Fibroblast of the conjunctiva (primary cell): ENCODE data around the gene PRG3.
"Not testable (repeated sequence)": the region's sequence is repeated elsewhere in the genome, so short reads cannot be mapped to it uniquely, and the experiment has no call there.

Experiments used
- DNase-seq: peaks from one replicate; pipeline ENCODE4 v3.0.0-alpha.2; 2010; ENCODE audit warnings: low read depth

PRG3 gene

GRCh38 chr11:57387289-57388030 lies 6.5 kb upstream of the PRG3 start:
- DNase-seq: no peak

DNA sequence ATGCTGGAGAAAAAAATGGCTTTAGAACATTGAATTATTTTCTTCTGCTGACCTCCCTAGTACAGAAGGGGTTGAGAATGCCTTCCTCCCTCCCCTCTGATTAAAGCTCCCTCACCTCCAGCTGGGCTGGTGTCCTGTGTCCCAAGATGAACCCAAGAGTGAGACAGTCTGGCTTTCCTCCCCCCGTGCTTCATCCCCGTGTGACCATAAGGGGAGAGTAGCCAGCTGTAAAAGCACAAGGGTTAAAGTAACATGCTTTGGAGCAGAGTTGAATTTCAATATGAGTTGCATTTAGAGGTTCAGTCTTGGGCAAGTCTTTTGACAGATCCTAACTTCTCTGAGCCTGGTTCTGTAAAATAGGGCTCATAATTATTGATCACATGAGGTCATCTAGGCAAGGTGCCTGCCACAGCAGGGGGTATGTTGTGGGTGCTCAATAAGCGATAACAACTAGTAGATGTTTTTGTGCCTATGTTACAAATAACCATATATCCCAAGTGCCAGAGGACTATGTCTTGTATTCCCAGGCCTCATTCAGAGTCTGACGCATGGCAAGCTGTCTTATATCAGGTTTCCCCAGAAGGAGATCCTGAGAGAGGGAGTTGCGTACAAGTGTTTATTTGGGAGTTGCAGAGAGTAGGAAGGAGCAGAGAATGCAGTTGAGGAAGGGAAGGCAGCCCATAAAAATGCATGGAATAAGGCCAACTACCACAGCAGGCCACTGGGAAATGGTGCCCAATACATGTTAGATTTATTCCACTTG lies 5.4 kb upstream of the PRG3 start:
- DNase-seq: no peak

GRCh38 chr11:57379732-57380131 lies 1.2 kb downstream of the PRG3 start:
- no peak for DNase-seq

GRCh38 chr11:57378186-57378585 lies 2.8 kb downstream of the PRG3 start:
- no peak for DNase-seq

DNA sequence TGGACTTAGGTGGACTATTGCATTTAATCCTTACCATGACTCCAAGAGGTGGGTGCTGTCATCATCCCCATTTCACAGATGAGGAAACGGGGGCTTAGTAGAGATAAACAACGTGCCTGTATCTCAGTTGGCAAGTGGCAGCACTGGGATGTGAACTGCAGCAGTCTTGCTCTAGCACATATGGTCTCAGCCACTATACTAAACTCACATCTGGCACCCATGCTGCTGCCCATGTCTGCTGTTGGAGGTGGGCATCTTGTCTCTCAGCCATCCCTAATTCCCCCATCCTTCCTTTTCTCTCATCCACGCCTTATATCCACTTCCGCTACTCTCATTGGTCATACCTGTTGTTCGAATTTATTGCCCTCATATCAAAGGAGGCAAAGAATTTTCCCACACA lies 3.8 kb downstream of the PRG3 start:
- no peak for DNase-seq

DNA sequence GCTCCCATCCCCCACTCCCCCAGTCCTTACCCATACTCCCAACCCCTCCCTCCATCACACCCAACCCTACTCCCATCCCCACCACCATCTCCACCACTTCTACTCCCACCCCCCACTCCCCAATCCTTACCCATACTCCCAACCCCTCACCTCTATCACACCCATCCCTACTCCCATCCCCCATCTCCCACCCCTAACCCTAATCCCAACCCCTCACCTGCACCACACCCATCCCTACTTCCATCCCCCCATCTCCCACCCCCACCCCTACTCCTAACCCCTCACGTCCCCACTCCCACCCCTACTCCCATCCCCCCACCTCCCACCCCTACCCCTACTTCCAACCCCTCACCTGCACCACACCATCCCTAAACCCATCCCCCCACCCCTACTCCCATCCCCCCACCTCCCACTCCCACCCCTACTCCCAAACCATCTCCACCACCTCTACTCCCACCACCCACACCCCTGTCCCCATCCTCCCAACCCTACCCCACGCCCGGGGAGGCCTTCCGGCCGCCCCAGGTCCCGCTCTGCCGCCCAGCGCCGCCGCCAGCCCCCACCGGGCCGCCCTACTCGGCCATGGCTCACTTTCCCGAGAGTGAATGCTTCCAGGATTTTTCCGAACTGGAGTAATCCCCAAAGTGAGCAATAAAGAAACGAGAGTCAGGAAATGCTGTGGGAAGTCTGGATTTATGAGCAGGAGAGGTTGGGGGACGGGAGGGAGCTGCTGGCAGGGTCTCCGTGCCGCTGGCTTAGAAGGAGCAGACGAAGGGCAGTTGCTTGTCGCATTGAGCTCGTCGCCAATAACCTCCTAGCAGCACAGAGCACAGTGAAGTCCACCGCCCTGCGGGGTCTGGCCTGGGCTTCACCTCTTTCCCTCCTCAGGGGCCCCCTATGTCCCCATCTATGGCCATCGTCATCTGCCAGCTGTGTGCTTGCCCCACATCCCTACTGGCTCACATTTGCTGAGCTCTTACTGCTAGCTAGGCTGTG lies 4.6 kb downstream of the PRG3 start:
- DNase-seq: no peak

DNA sequence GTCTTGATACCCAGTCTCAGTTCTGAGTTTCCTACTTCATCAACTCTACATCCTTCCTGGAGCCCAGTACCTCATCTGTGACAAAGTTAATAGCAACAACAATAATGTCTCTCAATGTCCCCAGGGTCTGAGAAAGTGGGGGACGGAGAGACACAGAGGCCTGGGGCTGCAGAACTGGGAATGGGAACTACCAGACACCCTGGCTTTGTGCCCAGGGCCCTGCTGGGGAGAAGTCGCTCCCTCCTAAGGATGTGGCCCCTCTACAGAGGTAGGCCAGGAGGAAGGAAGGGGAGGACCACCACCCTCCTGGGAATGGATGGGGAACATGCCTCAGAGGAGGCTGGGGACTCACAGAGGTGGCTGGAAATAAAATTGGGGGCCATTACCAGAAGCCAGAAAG lies 5.5 kb downstream of the PRG3 start:
- DNase-seq: no peak

- no peak for DNase-seq
These were observed 6.0 kb downstream of the PRG3 start for GRCh38 chr11:57374966-57375365.

GRCh38 chr11:57373146-57373545 lies 7.8 kb downstream of the PRG3 start:
- DNase-seq: no peak

DNA sequence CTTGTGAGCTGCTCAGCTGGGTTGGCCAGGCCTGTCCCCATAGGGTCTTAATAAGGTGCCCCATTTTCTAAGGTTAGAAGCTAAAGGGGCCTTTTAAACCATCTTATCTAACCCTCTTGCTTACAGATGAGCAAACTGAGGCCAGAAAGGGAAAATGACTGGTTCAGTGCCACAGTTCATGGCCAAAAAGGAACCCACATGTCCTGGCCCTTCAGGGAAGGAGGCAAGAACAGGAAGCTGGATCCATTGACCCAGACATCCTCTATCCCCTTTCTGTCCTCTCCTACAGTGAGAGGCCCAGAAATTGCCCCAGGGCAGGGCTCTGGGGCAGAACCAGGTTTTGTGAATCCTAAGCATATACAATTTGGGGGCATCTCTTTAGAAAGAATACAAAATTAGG lies 10.0 kb downstream of the PRG3 start:
- no peak for DNase-seq

GRCh38 chr11:57370251-57370650 lies 10.7 kb downstream of the PRG3 start:
- DNase-seq: no peak

DNA sequence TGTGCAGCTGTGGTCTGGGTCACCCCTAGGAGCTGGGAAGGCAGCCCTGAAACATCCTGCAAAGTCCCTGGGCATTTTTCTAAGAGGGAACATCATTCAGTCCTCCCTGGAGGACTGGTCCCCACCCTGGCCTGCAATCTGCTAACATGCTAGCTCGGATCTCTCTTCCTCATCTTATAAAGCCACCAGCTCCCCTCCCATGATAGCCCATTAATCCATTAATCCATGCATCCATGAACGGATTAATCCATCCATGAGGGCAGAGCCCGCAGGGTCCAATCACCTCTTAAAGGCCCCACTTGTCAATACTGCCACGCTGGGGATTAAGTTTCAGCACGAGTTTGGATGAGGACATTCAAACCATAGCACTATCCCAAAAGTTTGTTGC lies 12.1 kb downstream of the PRG3 start:
- no peak for DNase-seq

DNA sequence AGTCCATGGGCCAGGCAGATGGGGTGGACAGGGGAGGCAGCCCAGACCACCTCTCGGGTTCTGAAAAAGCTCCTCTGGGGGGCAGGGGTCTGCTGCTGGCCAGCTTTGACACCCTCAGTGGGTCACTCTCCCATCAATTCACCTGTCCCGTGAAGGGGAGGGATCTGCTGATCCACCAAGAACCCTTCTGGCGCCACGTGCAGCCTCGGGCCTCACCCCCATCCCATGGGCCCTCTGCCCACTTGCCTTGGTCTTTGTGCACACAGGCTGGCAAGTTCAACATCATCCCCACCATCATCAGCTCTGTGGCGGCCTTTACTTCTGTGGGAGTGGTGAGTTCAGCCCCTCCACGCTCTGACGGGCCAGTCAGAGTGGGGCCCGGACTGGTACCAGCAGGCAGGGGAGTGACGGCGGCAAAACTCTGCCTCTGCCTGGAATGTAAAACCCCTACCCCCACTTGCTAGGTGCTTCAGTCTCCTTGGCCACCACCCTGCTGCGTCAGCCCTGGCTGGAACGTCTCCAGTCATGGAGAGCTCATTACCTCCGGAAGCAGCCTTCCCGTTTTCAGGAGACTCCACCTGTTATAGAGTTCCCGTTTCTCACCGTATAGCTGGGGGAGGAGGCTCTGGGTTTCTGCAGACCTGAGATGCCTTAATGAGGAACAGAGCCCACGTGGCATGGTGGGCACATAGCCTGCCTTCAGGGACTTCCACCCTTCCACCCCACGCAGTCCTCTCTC lies 12.7 kb downstream of the PRG3 start:
- DNase-seq: no peak

GRCh38 chr11:57364851-57365660 lies 15.9 kb downstream of the PRG3 start:
- DNase-seq: no peak

GRCh38 chr11:57363131-57364080 lies 17.5 kb downstream of the PRG3 start:
- no peak for DNase-seq

- DNase-seq: no peak
These were observed 19.0 kb downstream of the PRG3 start for GRCh38 chr11:57361926-57362325.

GRCh38 chr11:57361420-57361819 lies 19.5 kb downstream of the PRG3 start:
- DNase-seq: not testable (repeated sequence)

GRCh38 chr11:57360991-57361390 lies 20.0 kb downstream of the PRG3 start:
- no peak for DNase-seq

DNA sequence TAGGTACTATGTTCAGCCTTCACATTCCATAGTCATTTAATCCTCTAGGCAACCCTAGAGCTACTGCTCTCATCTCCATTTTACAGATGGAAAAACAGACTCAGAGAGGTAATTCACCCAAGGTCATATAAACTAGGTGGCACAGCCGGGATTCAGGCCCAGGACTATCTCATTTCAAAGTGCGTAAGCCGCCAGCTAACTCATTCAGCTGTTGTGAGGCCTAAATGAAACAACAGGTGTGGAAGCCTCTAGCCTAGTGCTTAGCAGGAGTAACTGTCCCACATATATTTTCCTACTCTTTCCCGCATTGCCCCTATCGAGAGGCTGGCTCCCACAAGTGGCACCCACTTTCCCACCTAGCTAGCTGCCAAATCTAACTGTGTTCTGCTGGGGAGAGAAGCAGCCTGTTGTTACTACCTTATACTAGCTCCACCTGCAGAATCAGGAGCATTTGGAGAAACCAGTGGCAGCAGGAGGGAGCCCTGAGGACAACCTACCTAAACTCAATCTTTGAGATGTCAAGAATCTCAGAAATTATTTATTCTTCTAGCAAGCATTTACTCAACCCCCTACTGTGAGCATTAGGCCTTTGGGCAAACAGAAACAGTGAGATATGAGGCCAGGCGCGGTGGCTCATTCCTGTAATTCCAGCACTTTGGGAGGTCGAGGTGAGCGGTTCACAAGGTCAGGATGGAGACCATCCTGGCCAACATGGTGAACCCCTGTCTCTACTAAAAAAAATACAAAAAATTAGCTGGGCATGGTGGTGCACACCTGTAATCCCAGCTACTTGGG lies 20.9 kb downstream of the PRG3 start:
- DNase-seq: no peak
